ENCODE measurements around the gene GUCD1. TPM values are rescaled to one million over a fixed set of nuclear protein-coding genes. Genes with fewer than 3 reads are reported as not detected.
A peak's percentile ranks its signal among the peaks of the same experiment; 100 is the strongest.

GUCD1 gene
- total and polyA plus RNA-seq, 10 of the 15 experiments (the other 5 are each of a cell fraction or from before 2014, with no cell fraction given) = 56.0 to 177 (median 88.2) TPM

GRCh38 chr22:24514241-24515026 is 40.5 kb downstream of the GUCD1 start (continued):
- TF ChIP-seq ZBTB40 (IDR thresholded peaks at IDR 0.05; ENCODE audit: borderline replicate concordance) = no peak
- no peak for TF ChIP-seq SIN3A (IDR thresholded peaks at IDR 0.05; ENCODE audit: low read depth, low read length)
- no peak for TF ChIP-seq HDAC6 (IDR thresholded peaks at IDR 0.05; ENCODE audit: unreplicated experiment)
- 0 out of 2 replicates have a peak, but pooled peaks have one; percentile 33 for TF ChIP-seq TAF1 (IDR thresholded peaks at IDR 0.05; ENCODE audit: borderline replicate concordance, low read depth, low read length)
- TF ChIP-seq USF1 (IDR thresholded peaks at IDR 0.05; ENCODE audit: borderline replicate concordance, extremely low read length, insufficient read depth, low read depth, low read length) = no peak
- no peak for TF ChIP-seq SMAD5 (IDR thresholded peaks at IDR 0.05; ENCODE audit: low read depth)
- no peak for TF ChIP-seq STAT1 (conservative IDR thresholded peaks at IDR 0.05)
- TF ChIP-seq FOXM1 (IDR thresholded peaks at IDR 0.05; ENCODE audit: low read depth, low read length) = no peak
- no peak; the same call in 1 of the 2 replicates for TF ChIP-seq TBL1XR1 (IDR thresholded peaks at IDR 0.05; ENCODE audit: low read depth, low read length)
- no peak for TF ChIP-seq ZBTB11 (CRISPR knock-in tag; IDR thresholded peaks at IDR 0.05)
- TF ChIP-seq CREB1 (IDR thresholded peaks at IDR 0.05; ENCODE audit: low read depth) = peak; percentile 39; the same call in 1 of the 2 replicates
- TF ChIP-seq KAT2A (conservative IDR thresholded peaks at IDR 0.05; ENCODE audit: control insufficient read depth, low read depth, low read length) = no peak
- no peak for TF ChIP-seq NR2C2 (IDR thresholded peaks at IDR 0.05; ENCODE audit: borderline replicate concordance, control insufficient read depth, insufficient read length, low read depth)
- no peak for TF ChIP-seq SMAD1 (IDR thresholded peaks at IDR 0.05; ENCODE audit: low read depth, partially characterized antibody)
- peak; percentile 39; the same call in 1 of the 2 replicates for TF ChIP-seq ZBED1 (IDR thresholded peaks at IDR 0.05; ENCODE audit: borderline replicate concordance)
- no peak for TF ChIP-seq BRCA1 (IDR thresholded peaks at IDR 0.05; ENCODE audit: low read depth, low read length)
- TF ChIP-seq SREBF1 (IDR thresholded peaks at IDR 0.05; ENCODE audit: low read length) = no peak

Data from GM12878 (cell line).